HG02884 (cell line): ENCODE data around the gene PLPP4.
A peak's percentile ranks its signal among the peaks of the same experiment; 100 is the strongest.

Experiments
- ATAC-seq: cut with Tn5 transposase; IDR thresholded peaks from one replicate; pipeline ENCODE4 v1.9.1; 2021; ENCODE audit warnings: mild to moderate bottlenecking, moderate library complexity; ENCODE audit not compliant: unreplicated experiment

Gene PLPP4

GRCh38 chr10:120606051-120606764 is 149.2 kb downstream of the PLPP4 start:
- peak; percentile 72 for ATAC-seq

GRCh38 chr10:120607016-120607709 is 150.1 kb downstream of the PLPP4 start:
- peak; percentile 24 for ATAC-seq

GRCh38 chr10:120607710-120608703 is 151.0 kb downstream of the PLPP4 start:
- ATAC-seq: peak; percentile 33

GRCh38 chr10:120609006-120609405 is 152.0 kb downstream of the PLPP4 start:
- ATAC-seq: no peak

GRCh38 chr10:120610791-120611190 is 153.8 kb downstream of the PLPP4 start:
- no peak for ATAC-seq

- ATAC-seq: no peak
These were observed 155.7 kb downstream of the PLPP4 start for GRCh38 chr10:120612756-120613155.

- no peak for ATAC-seq
These were observed 156.2 kb downstream of the PLPP4 start for GRCh38 chr10:120613180-120613579.

- ATAC-seq: no peak
These were observed 157.7 kb downstream of the PLPP4 start for GRCh38 chr10:120614680-120615079.

- no peak for ATAC-seq
These were observed 159.4 kb downstream of the PLPP4 start for GRCh38 chr10:120616311-120616911.

- ATAC-seq: no peak
These were observed 171.2 kb downstream of the PLPP4 start for GRCh38 chr10:120628197-120628596.

GRCh38 chr10:120630266-120630665 is 173.2 kb downstream of the PLPP4 start:
- ATAC-seq: no peak

GRCh38 chr10:120632047-120632446 is 175.0 kb downstream of the PLPP4 start:
- ATAC-seq: no peak

GRCh38 chr10:120632942-120633341 is 175.9 kb downstream of the PLPP4 start:
- no peak for ATAC-seq

- ATAC-seq: no peak
These were observed 177.6 kb downstream of the PLPP4 start for GRCh38 chr10:120634659-120635058.
